Measurements from ENCODE around the gene MAPK14. TPM values are rescaled to one million over a fixed set of nuclear protein-coding genes. Genes with fewer than 3 reads are reported as not detected.

The MAPK14 gene
- polyA plus RNA-seq, 2 of the 4 experiments (the other 2 are of a cell fraction) = 19.4 to 36.7 TPM

DNA sequence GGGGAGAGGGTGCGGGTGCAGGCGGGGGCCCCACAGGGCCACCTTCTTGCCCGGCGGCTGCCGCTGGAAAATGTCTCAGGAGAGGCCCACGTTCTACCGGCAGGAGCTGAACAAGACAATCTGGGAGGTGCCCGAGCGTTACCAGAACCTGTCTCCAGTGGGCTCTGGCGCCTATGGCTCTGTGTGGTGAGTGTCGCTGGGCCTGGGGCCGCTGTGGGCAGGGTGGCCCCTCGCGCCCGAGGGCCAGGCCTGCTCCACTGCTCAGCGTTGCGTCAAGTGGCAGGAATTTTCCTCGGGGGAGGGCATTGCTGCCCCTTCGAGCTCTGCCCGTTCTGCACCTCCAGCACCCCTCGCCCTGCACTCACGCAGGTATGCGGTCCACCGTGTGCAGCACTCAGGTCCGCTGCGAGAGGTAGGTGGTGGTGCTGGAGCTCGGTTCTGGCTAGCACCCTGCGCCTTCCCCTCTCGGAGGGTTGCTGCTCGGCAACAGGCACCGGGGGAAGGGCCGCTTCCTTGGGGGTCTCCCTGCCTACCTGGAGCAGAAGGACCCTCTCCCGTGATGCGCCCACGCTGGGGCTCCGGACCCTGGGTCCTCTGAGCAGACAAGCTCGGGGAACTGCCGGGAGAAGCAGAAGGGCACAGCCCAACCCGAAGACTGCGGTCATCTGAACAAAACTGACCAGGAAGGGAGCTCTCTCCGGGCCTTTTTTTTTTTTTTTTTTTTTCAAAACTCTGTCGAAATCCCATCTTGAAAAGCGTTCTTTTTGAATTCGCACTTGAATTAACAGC, 674 bp downstream of the MAPK14 start:
- peaks cover 10% of the 10 kb centered on the region; the same call in 2 of the 3 replicates for H3K4me1 ChIP-seq
- ATAC-seq = peak; percentile 62 to 67
- peak overlapping the region; percentile 91 for H3K4me2 ChIP-seq
- peak overlapping the region; percentile 97 for H3K4me3 ChIP-seq
- H3K27ac ChIP-seq = peak overlapping the region; percentile 88 to 99
- no peak for FAIRE-seq
- POLR2A ChIA-PET = interaction anchor here (0.6 to 2.9 kb wide), 10 partner anchors 10 to 546 kb away, joined by 3 to 13 read pairs (median 4); partner anchors contain the start of gene SRPK1
- CTCF ChIA-PET = interaction anchor here (0.6 to 5.3 kb wide), 23 partner anchors 10 to 673 kb away, joined by 3 to 84 read pairs (median 3); no protein-coding TSS in a partner anchor
- no peaks in the 10 kb centered on the region for H3K9me3 ChIP-seq
- no peak for TF ChIP-seq JUN (IDR thresholded peaks at IDR 0.05)
- TF ChIP-seq ESRRA (IDR thresholded peaks at IDR 0.05; ENCODE audit: borderline replicate concordance, low read length) = no peak
- TF ChIP-seq MAFK (IDR thresholded peaks at IDR 0.05; ENCODE audit: partially characterized antibody) = no peak
- no peak; the same call in 1 of the 2 replicates for TF ChIP-seq PHF8 (IDR thresholded peaks at IDR 0.05; ENCODE audit: borderline replicate concordance, low read depth)
- TF ChIP-seq MYC (IDR thresholded peaks at IDR 0.05; ENCODE audit: borderline replicate concordance, low read length) = no peak
- no peak for TF ChIP-seq NPAS2 (CRISPR knock-in tag; IDR thresholded peaks at IDR 0.05; ENCODE audit: borderline replicate concordance)
- TF ChIP-seq, protein P1, sequence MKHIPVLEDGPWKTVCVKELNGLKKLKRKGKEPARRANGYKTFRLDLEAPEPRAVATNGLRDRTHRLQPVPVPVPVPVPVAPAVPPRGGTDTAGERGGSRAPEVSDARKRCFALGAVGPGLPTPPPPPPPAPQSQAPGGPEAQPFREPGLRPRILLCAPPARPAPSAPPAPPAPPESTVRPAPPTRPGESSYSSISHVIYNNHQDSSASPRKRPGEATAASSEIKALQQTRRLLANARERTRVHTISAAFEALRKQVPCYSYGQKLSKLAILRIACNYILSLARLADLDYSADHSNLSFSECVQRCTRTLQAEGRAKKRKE (CRISPR knock-in tag; IDR thresholded peaks at IDR 0.05; ENCODE audit: low read depth) = no peak
- no peak for TF ChIP-seq POLR2AphosphoS2 (conservative IDR thresholded peaks at IDR 0.05; ENCODE audit: low read length)
- no peak for TF ChIP-seq EHMT2 (IDR thresholded peaks at IDR 0.05; ENCODE audit: low read depth)
- no peak for TF ChIP-seq RCOR1 (IDR thresholded peaks at IDR 0.05; ENCODE audit: low read depth, low read length)
- no peak for TF ChIP-seq RNF2 (IDR thresholded peaks at IDR 0.05; ENCODE audit: borderline replicate concordance, low read depth)
- TF ChIP-seq, protein P2, sequence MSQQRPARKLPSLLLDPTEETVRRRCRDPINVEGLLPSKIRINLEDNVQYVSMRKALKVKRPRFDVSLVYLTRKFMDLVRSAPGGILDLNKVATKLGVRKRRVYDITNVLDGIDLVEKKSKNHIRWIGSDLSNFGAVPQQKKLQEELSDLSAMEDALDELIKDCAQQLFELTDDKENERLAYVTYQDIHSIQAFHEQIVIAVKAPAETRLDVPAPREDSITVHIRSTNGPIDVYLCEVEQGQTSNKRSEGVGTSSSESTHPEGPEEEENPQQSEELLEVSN (IDR thresholded peaks at IDR 0.05; ENCODE audit: borderline replicate concordance, low read depth) = no peak
- TF ChIP-seq, protein P3, sequence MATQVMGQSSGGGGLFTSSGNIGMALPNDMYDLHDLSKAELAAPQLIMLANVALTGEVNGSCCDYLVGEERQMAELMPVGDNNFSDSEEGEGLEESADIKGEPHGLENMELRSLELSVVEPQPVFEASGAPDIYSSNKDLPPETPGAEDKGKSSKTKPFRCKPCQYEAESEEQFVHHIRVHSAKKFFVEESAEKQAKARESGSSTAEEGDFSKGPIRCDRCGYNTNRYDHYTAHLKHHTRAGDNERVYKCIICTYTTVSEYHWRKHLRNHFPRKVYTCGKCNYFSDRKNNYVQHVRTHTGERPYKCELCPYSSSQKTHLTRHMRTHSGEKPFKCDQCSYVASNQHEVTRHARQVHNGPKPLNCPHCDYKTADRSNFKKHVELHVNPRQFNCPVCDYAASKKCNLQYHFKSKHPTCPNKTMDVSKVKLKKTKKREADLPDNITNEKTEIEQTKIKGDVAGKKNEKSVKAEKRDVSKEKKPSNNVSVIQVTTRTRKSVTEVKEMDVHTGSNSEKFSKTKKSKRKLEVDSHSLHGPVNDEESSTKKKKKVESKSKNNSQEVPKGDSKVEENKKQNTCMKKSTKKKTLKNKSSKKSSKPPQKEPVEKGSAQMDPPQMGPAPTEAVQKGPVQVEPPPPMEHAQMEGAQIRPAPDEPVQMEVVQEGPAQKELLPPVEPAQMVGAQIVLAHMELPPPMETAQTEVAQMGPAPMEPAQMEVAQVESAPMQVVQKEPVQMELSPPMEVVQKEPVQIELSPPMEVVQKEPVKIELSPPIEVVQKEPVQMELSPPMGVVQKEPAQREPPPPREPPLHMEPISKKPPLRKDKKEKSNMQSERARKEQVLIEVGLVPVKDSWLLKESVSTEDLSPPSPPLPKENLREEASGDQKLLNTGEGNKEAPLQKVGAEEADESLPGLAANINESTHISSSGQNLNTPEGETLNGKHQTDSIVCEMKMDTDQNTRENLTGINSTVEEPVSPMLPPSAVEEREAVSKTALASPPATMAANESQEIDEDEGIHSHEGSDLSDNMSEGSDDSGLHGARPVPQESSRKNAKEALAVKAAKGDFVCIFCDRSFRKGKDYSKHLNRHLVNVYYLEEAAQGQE (IDR thresholded peaks at IDR 0.05) = no peak
- TF ChIP-seq, protein P4, sequence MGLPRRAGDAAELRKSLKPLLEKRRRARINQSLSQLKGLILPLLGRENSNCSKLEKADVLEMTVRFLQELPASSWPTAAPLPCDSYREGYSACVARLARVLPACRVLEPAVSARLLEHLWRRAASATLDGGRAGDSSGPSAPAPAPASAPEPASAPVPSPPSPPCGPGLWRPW (IDR thresholded peaks at IDR 0.05) = no peak
- TF ChIP-seq, protein P5, sequence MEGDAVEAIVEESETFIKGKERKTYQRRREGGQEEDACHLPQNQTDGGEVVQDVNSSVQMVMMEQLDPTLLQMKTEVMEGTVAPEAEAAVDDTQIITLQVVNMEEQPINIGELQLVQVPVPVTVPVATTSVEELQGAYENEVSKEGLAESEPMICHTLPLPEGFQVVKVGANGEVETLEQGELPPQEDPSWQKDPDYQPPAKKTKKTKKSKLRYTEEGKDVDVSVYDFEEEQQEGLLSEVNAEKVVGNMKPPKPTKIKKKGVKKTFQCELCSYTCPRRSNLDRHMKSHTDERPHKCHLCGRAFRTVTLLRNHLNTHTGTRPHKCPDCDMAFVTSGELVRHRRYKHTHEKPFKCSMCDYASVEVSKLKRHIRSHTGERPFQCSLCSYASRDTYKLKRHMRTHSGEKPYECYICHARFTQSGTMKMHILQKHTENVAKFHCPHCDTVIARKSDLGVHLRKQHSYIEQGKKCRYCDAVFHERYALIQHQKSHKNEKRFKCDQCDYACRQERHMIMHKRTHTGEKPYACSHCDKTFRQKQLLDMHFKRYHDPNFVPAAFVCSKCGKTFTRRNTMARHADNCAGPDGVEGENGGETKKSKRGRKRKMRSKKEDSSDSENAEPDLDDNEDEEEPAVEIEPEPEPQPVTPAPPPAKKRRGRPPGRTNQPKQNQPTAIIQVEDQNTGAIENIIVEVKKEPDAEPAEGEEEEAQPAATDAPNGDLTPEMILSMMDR (IDR thresholded peaks at IDR 0.05) = no peak
- no peak for TF ChIP-seq FOXS1 (CRISPR knock-in tag; IDR thresholded peaks at IDR 0.05)
- TF ChIP-seq RAD21 (conservative IDR thresholded peaks at IDR 0.05 in 1 of 2, IDR thresholded peaks at IDR 0.05 in 1 of 2) = no peak
- TF ChIP-seq HDAC2 (IDR thresholded peaks at IDR 0.05) = no peak
- WGBS (ENCODE audit: missing lambda C conversion rate) = 0% methylated on average over 10 of the region's 44 CpGs
- DNase-seq (ENCODE audit: low read depth in 1 of 2, low spot score in 1 of 2) = peak in 1 of 2 experiments; percentile 20
